ENCODE results near the gene SNRPD2. TPM values are rescaled to one million over a fixed set of nuclear protein-coding genes. Genes with fewer than 3 reads are reported as not detected.

The SNRPD2 gene
- total and polyA plus RNA-seq, 2 of the 8 experiments (the other 6 are each of a cell fraction or from before 2014, with no cell fraction given), result 645 to 759 TPM

- no peak for TF ChIP-seq CHD7 (IDR thresholded peaks at IDR 0.05; ENCODE audit: insufficient replicate concordance, low read length)
- TF ChIP-seq BCL11A (IDR thresholded peaks at IDR 0.05; ENCODE audit: low read depth in 2 of 2, low read length in 2 of 2), result no peak
- no peak for TF ChIP-seq RNF2 (IDR thresholded peaks at IDR 0.05; ENCODE audit: borderline replicate concordance, low read depth, low read length, missing control alignments, poor library complexity, severe bottlenecking)
- TF ChIP-seq NANOG (IDR thresholded peaks at IDR 0.05; ENCODE audit: insufficient read depth, low read depth, low read length, poor library complexity, severe bottlenecking), result no peak
- TF ChIP-seq POLR2AphosphoS5 (IDR thresholded peaks at IDR 0.05; ENCODE audit: low read depth, low read length), result no peak
- TF ChIP-seq USF2 (IDR thresholded peaks at IDR 0.05; ENCODE audit: low read length), result no peak
- TF ChIP-seq TBP (IDR thresholded peaks at IDR 0.05; ENCODE audit: low read depth, low read length), result no peak
Observed at GRCh38 chr19:45645068-45645630, 46.6 kb downstream of the SNRPD2 start (continued).

Data from H1 (cell line).